Measurements from ENCODE around the gene MOK.
"Not testable (repeated sequence)": the region's sequence is repeated elsewhere in the genome, so short reads cannot be mapped to it uniquely, and the experiment has no call there.

MOK gene

DNA sequence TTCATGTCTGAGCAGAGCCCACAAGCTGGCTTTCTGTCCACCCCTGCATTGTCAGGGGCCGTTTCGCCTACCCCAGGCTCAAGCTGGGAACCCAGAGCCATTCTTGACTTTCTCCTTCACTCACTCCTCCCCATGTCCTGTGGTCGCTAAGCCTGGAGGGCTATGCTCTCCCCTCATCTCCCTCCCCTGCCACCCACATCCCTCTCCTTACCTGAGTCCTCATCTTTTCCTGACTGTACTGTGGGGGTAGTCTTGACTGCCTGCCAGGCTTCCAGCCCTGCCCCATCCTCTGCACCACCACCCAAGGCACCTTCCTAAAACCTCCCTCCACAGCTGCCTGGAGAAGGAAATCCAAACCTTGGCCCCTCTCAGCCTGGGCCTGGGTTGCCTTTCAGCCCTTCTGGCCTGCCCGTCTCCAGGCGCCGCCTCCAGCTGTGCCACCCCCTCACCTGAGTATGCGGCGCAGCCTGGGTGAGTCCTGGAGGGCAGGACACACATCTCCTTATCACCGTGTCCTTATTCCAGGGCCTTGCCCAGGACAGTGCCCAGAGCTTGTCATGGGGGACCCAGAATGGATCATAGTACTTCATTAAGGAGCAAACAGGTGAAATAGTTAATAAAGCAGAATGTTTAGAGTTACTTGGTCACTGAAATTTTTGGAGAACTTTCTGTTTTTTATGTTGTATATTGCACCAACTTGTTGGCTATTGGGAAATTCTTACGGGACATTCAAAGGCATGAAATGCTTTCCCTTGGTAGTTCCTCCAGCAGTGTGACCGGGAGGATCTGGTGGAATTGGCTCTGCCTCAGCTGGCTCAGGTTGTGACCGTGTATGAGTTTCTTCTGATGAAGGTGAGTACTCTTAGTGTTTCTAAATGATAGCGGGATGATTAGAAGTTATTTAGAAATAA, 29.1 kb upstream of the MOK start:
- DNase-seq (ENCODE audit: low read depth): no peak
- H3K4me3 ChIP-seq (ENCODE audit: control insufficient read depth, low read depth, low read length): no peak overlapping the region
- TF ChIP-seq, protein P1, sequence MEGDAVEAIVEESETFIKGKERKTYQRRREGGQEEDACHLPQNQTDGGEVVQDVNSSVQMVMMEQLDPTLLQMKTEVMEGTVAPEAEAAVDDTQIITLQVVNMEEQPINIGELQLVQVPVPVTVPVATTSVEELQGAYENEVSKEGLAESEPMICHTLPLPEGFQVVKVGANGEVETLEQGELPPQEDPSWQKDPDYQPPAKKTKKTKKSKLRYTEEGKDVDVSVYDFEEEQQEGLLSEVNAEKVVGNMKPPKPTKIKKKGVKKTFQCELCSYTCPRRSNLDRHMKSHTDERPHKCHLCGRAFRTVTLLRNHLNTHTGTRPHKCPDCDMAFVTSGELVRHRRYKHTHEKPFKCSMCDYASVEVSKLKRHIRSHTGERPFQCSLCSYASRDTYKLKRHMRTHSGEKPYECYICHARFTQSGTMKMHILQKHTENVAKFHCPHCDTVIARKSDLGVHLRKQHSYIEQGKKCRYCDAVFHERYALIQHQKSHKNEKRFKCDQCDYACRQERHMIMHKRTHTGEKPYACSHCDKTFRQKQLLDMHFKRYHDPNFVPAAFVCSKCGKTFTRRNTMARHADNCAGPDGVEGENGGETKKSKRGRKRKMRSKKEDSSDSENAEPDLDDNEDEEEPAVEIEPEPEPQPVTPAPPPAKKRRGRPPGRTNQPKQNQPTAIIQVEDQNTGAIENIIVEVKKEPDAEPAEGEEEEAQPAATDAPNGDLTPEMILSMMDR (IDR thresholded peaks at IDR 0.05; ENCODE audit: control insufficient read depth, insufficient read depth, low read depth, low read length, missing control alignments): no peak

DNA sequence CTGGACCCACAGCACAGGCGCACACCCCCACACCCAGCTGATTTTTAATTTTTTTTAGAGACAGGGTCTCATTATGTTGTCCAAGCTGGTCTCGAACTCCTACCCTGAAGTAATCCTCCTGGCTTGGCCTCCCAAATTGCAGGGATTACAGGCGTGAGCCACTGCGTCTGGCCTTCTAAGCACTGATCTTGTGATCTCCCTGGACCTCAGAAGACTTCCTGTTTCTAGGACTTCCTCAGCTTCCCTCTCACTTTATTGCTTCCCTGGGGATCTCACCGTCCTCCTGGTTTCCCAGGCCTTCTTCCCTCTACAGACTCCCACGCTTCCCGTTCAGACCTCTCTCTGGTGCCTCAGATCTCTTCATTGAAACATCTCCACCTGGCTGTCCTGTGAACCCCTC, 28.4 kb upstream of the MOK start:
- H3K4me3 ChIP-seq (ENCODE audit: control insufficient read depth, low read depth, low read length): no peak overlapping the region
- DNase-seq (ENCODE audit: low read depth): no peak
- TF ChIP-seq, protein P1 (IDR thresholded peaks at IDR 0.05; ENCODE audit: control insufficient read depth, insufficient read depth, low read depth, low read length, missing control alignments): no peak

DNA sequence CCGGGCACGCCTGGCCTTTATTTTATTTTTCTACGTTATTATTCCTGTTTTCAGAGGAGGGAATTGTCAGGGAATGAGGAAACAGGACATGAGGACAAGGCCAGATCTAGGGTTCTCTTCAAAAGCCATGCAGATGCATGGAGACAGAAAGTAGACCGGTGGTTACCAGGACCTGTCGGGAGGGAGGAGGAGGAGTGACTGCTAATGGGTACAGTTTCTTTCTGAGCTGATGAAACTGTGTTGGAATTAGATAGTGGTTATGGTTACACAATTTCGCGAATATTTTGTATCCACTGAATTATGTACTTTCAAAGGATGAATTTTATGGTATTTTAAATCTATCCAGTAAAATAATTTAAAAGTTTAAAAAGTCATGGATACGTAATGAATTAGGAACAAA, 25.8 kb upstream of the MOK start:
- no peak for DNase-seq (ENCODE audit: low read depth)
- H3K4me3 ChIP-seq (ENCODE audit: control insufficient read depth, low read depth, low read length): no peak overlapping the region
- TF ChIP-seq, protein P1 (IDR thresholded peaks at IDR 0.05; ENCODE audit: control insufficient read depth, insufficient read depth, low read depth, low read length, missing control alignments): no peak

- DNase-seq (ENCODE audit: low read depth): not testable (repeated sequence)
These were observed 24.4 kb upstream of the MOK start for GRCh38 chr14:102329381-102329780.

DNA sequence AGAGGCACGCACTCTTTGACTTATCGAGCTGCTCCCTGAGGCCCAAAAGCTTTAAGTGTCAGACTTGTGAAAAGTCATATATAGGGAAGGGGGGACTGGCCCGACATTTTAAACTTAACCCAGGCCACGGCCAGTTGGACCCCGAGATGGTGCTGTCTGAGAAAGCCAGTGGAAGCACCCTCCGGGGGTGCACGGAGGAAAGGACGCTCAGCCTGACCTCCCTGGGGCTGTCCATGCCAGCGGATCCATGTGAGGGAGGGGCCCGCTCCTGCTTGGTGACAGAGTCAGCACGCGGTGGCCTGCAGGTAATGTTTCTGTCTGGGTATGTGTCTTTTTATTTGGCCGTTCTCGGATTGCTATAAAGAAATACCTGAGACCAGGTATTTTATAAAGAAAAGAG, 21.6 kb upstream of the MOK start:
- no peak for DNase-seq (ENCODE audit: low read depth)
- no peak overlapping the region for H3K4me3 ChIP-seq (ENCODE audit: control insufficient read depth, low read depth, low read length)
- TF ChIP-seq, protein P1 (IDR thresholded peaks at IDR 0.05; ENCODE audit: control insufficient read depth, insufficient read depth, low read depth, low read length, missing control alignments): no peak

More at GRCh38 chr14:102329381-102329780, 24.4 kb upstream of the MOK start:
- not testable (repeated sequence) for H3K4me3 ChIP-seq (ENCODE audit: control insufficient read depth, low read depth, low read length)

GRCh38 chr14:102325791-102326345, 20.9 kb upstream of the MOK start:
- DNase-seq (ENCODE audit: low read depth): no peak
- no peak overlapping the region for H3K4me3 ChIP-seq (ENCODE audit: control insufficient read depth, low read depth, low read length)
- TF ChIP-seq, protein P1 (IDR thresholded peaks at IDR 0.05; ENCODE audit: control insufficient read depth, insufficient read depth, low read depth, low read length, missing control alignments): no peak

GRCh38 chr14:102323102-102323501, 18.1 kb upstream of the MOK start:
- H3K4me3 ChIP-seq (ENCODE audit: control insufficient read depth, low read depth, low read length): no peak overlapping the region
- DNase-seq (ENCODE audit: low read depth): peak; percentile 77
- TF ChIP-seq, protein P1 (IDR thresholded peaks at IDR 0.05; ENCODE audit: control insufficient read depth, insufficient read depth, low read depth, low read length, missing control alignments): peak; percentile 78
